Activated naive CD4-positive, alpha-beta T cell treated with Interleukin-2 at 50 U/mL for 16 hours (primary cell): ENCODE data around the gene SGSM1.
A peak's percentile ranks its signal among the peaks of the same experiment; 100 is the strongest.

ENCODE experiments used
- DNase-seq: peaks from one replicate; pipeline ENCODE4 v3.0.0-alpha.2; 2020

The SGSM1 gene, protein sequence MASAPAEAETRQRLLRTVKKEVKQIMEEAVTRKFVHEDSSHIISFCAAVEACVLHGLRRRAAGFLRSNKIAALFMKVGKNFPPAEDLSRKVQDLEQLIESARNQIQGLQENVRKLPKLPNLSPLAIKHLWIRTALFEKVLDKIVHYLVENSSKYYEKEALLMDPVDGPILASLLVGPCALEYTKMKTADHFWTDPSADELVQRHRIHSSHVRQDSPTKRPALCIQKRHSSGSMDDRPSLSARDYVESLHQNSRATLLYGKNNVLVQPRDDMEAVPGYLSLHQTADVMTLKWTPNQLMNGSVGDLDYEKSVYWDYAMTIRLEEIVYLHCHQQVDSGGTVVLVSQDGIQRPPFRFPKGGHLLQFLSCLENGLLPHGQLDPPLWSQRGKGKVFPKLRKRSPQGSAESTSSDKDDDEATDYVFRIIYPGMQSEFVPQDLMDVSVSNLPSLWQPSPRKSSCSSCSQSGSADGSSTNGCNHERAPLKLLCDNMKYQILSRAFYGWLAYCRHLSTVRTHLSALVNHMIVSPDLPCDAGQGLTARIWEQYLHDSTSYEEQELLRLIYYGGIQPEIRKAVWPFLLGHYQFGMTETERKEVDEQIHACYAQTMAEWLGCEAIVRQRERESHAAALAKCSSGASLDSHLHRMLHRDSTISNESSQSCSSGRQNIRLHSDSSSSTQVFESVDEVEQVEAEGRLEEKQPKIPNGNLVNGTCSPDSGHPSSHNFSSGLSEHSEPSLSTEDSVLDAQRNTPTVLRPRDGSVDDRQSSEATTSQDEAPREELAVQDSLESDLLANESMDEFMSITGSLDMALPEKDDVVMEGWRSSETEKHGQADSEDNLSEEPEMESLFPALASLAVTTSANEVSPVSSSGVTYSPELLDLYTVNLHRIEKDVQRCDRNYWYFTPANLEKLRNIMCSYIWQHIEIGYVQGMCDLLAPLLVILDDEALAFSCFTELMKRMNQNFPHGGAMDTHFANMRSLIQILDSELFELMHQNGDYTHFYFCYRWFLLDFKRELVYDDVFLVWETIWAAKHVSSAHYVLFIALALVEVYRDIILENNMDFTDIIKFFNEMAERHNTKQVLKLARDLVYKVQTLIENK

GRCh38 chr22:24805790-24806662 is at the start of gene SGSM1:
Gene SGSM1 (plus strand): TSS chr22:24806211. CDS start chr22:24806326, 115 bp downstream.
- peak; percentile 79 for DNase-seq

GRCh38 chr22:24758164-24758799 is 47.7 kb upstream of the SGSM1 start:
- peak; percentile 47 for DNase-seq

GRCh38 chr22:24759765-24760164 is 46.2 kb upstream of the SGSM1 start:
- DNase-seq: no peak

DNA sequence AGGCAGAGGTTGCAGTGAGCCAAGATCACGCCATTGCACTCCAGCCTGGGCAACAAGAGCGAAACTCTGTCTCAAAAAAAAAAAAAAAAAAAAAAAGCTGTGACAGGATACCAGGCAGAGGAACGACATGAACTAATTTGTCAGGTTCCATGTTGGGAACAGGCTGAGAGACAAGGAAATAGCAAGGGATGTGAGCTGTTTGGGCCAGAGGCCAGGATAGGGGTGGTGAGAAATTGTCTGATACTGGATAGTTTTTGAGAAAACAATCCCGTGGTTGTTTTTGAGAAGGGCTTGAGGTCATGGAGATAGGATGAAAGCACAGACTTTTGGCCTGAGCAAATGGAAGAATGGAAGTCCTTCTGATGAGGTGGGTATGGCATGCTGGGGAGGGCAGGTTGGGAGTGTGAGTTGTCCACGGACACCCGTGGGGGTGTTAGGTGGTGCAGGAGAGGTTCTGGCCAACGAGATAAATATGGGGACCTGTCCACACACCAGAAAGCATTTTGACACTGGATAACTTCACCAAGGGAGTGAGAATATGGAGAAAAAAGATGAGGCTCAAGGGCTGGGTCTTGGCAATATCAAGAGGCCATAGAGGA is 45.2 kb upstream of the SGSM1 start:
- no peak for DNase-seq

- DNase-seq: no peak
Observed at GRCh38 chr22:24761888-24762675, 43.9 kb upstream of the SGSM1 start.

DNA sequence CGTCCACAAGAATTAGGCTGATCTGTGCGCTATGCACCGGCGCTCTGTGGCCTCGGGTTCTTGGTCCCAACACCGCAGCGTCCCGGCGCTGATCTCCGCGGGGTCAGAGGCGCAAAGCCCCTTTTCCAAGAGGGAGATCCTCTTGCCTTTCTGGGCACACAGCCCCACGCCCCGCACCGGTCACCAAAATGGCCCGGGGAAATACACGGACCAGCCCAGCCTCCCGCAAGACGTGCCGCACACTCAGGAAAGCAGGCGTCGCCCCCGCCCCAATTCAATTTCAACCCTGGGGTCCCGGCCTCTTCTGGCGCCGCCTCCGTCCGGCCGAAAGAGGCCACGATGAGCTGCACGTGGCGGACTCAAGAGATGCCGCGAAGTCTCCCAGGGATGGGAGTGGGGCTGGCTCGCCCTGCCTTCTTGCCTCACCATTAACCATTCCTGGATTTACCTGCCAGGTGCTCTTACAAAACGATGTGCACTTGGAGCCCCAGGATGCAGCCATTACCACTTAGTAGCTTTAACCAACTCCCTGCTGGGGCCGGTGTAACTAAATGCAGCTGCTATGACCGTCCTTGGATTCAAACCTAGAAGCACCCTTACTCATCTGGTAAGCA is 42.0 kb upstream of the SGSM1 start:
- DNase-seq: no peak

GRCh38 chr22:24765166-24765565 is 40.8 kb upstream of the SGSM1 start:
- DNase-seq: no peak

DNA sequence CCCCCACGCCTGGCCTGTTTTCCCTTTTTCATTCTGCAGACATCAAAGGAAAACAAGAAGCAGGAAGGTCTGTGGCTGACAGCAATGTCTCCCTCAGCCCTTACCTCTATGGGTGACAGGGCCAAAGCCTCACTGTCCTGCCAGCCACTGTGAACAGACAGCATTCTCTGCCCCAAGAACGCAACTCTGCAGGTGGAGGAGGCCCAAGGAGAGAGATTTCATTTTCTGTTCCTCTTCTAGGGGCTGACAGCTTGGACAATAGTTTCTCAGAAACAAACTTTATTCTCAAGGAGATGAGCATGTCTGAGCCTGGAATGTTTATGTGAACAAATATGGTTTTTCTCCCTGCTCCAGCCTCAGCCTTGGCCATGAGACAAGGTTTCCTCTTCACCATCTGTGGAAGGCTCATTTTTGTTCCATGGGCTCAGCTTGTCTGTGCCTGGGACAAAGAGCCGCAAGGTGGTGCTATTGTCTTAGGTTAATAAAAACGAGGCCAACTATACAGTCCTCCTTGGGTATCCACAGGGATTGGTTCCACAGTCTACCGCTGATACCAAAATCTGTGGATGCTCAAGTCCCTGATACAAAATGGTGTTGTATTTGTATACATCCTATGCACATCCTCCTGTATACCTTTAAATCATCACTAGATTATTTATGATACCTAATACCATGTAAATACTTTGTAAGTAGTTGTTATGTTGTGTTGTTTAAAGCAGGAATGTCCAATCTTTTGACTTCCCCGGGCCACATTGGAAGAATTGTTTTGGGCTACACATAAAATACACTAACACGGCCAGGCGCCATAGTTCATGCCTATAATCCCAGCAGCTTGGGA is 37.3 kb upstream of the SGSM1 start:
- peak; percentile 37 for DNase-seq

DNA sequence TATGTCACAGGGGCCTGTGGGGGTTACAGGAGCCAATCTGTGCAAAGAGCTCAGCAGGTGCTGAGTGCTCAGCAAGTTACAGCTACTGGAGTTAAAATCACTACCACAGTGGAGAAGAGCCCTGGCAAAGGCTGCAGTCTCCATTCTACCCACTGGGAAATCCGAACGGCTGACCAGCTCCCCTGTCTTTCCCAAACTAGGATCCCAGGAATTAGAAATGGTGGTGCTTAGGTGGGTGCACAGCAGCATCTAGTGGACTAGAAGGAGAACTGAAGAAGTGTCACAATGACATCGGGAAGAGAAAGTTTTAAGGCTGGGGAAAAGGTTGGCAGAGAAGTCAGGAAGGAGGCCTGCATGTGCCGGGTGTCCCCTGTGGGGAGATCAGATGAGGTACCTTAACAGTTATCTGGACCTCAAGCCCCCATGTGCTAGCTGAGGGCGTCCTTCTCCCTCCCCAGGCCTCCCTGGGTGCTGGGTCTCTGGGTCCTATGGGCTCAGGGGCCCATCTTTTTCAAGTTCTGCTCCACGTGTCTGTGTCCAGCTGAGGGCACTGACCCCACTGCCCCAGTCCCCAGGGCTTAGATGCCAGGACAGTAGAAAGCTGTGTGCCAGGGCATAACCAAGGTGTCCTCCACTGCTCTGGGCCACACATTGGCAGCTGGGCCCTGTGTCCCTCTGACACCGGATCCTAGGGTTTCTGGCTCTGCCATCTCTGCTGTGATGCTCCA is 33.4 kb upstream of the SGSM1 start:
- no peak for DNase-seq

DNA sequence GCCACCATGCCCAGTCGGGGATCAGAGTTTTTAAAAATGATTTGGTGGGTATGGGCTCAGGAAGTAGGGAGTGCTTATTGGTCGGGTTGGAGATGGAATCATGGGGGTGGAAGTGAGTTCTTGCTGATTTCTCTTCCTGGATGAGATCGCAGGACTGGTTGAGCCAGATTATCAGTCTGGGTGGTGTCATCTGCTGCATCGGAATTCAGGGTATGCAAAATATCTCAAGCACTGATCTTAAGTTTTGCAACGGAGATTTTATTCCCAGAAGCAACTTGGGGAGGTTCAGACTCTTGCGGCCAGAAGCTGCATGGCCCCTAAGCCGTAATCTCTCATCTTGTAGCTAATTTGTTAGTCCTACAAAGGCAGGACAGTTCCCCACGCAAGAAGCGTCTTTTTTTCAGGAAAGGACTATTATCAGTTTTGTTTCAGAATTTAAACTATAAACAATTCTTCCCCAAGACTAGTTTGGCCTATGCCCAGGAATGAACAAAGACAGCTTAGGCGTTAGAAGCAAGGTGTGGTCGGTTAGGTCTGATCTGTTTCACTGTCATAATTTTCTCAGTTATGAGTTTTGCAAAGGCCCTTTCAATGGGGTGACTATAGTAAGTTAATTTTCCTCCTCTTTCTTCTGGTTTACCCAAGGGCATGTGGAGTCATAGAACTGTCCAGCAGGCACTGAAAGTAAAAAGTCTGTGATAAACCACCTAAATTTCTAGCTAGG is 30.1 kb upstream of the SGSM1 start:
- no peak for DNase-seq

- no peak for DNase-seq
Observed at GRCh38 chr22:24776525-24776924, 29.5 kb upstream of the SGSM1 start.

GRCh38 chr22:24789516-24789915 is 16.5 kb upstream of the SGSM1 start:
- DNase-seq: no peak

DNA sequence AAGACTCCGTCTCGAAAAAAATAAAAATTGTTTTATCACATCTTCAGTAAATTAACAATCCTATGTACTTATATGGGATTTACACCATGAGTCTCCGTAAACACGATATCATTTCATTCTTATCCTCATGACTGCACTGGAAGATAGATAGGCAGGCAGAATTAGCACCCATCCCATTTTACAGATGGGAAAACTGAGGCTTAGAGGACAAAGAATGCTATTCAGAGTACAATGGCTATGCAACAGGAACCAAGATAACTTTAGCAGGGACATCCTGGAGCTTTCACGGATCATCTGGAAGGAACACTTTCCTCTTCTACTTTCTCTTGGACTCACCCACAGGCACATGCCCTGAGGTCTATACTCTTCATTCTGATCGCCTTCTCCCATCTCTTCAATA is 14.6 kb upstream of the SGSM1 start:
- no peak for DNase-seq

DNA sequence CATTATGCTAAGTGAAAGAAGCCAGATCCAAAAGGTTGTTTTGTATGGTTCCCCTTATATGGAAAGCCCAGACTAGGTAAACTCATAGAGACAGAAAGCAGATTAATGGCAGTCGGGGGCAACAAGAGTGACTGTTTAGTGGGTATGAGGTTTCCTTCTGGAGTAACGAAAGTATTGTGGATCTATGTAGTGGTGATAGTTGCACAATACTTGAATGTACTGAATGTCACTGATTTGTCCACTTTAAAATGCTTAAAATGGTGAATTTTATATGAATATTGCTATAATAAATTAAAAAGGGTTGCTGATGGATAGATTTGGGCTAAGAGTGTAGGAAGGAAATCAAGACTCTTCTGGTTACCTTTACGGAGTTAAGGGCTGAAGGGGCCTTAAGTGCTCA is 10.0 kb upstream of the SGSM1 start:
- DNase-seq: no peak

DNA sequence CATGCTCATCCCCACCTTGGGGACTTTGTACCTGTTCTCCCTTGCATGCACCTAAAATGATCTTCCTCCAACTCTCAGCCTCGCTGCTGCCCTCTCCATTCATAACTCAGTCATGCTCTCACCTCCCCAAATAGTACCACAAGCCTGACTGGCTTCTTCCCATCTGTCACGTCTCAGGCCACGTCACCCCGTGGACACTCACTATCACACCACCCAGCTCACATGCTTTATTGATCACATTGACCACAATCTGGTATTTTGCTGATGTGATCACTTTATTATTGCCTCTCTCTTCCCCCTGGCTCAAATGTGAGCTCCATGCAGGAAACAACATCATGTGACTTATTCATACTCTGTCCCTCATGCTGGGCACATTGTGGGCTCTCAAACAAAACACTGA is 9.2 kb upstream of the SGSM1 start:
- no peak for DNase-seq

DNA sequence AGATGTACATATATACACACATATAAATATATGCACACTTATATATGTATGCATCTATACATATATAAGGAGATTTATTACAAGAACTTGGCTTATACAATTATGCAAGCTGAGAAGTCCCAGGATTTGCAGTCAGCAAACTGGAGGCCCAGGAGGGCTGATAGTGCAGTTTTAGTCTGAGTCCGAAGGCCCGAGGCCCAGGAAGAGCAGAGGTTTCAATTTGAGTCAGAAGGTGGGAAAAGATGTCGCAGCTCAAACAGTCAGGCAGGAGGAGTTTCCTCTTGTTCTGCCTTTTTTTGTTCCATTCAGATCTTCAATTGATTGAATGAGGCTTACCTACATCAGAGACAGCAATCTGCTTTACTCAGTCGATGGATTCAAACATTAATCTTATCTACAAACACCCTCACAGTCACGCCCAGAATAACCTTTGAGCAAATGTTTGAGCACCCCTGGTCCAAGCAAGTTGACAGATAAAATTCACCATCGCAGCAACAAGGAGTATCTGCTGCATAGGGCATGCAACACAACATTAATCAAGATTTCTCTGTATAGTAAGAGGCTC is 4.0 kb upstream of the SGSM1 start:
- DNase-seq: no peak

DNA sequence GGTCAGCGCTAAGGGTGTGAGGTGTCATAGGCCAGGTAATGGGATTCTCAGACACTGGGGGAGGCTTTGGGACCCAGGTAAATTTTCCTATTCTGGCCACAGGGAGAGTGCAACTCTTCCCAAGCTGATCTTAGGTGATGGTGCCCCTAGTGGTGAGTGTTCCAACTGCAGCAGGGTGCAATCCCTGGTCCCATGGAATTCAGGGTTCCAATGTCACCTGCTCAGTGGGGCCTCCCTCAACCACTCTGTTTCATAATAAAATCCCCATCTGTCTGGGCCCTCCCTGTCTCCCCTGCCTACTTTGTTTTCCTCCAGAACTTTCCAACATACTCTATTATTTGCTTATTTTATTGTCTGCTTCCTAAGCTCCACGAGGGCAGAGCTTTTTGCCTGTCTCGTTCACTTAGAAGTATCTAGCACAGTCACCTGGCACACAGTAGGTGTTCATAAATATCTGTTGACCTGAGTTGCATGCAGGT is 2.9 kb upstream of the SGSM1 start:
- peak; percentile 62 for DNase-seq

DNA sequence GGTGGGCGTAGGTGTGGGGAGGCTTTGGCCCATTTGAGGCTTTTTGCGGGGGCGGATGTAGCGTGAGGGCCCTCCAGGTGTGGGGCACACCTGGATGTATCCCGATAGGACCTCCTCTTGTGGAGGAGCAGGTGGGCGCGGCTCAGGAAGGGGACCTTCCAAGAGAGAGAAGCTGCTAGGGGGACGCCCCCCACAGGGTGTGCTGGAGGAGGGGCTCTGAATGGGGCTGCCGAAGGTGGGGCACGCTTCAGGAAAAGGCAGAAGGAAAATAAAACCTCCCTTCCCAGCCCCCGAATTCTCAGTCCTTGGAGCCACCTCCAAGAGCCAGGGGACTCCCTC is 621 bp downstream of the SGSM1 start:
- no peak for DNase-seq
